ELF-1 (cell line): ENCODE results near the gene ATP6V1F.
A peak's percentile ranks its signal among the peaks of the same experiment; 100 is the strongest.

Source experiments
- DNase-seq: peaks from one replicate; pipeline ENCODE4 v3.0.0-alpha.2; 2016; ENCODE audit warnings: low read depth, low spot score

ATP6V1F gene

GRCh38 chr7:128882134-128882533 lies 19.5 kb downstream of the ATP6V1F start:
- no peak for DNase-seq

GRCh38 chr7:128883622-128884448 lies 21.2 kb downstream of the ATP6V1F start:
- peak; percentile 90 for DNase-seq

GRCh38 chr7:128884561-128885369 lies 22.1 kb downstream of the ATP6V1F start:
- DNase-seq: no peak

- no peak for DNase-seq
Observed at GRCh38 chr7:128885370-128886187, 22.9 kb downstream of the ATP6V1F start.

- no peak for DNase-seq
Observed at GRCh38 chr7:128886391-128887168, 23.9 kb downstream of the ATP6V1F start.

- DNase-seq: no peak
Observed at GRCh38 chr7:128887169-128888038, 24.7 kb downstream of the ATP6V1F start.

GRCh38 chr7:128888039-128888755 lies 25.5 kb downstream of the ATP6V1F start:
- no peak for DNase-seq

GRCh38 chr7:128888756-128889095 lies 26.1 kb downstream of the ATP6V1F start:
- no peak for DNase-seq

- DNase-seq: peak; percentile 73
Observed at GRCh38 chr7:128889121-128889520, 26.5 kb downstream of the ATP6V1F start.

GRCh38 chr7:128890306-128891109 lies 27.9 kb downstream of the ATP6V1F start:
- DNase-seq: no peak

GRCh38 chr7:128891110-128891941 lies 28.7 kb downstream of the ATP6V1F start:
- peak; percentile 69 for DNase-seq

- no peak for DNase-seq
Observed at GRCh38 chr7:128891942-128892269, 29.2 kb downstream of the ATP6V1F start.

GRCh38 chr7:128892521-128893250 lies 30.0 kb downstream of the ATP6V1F start:
- DNase-seq: no peak

- DNase-seq: no peak
Observed at GRCh38 chr7:128893251-128894100, 30.8 kb downstream of the ATP6V1F start.

- DNase-seq: no peak
Observed at GRCh38 chr7:128894101-128894440, 31.4 kb downstream of the ATP6V1F start.

GRCh38 chr7:128895320-128895719 lies 32.7 kb downstream of the ATP6V1F start:
- no peak for DNase-seq
